ENCODE data around the gene PPP1R3D. TPM values are rescaled to one million over a fixed set of nuclear protein-coding genes. Genes with fewer than 3 reads are reported as not detected.

The PPP1R3D gene
- total RNA-seq, 4 donors from 2014 or later: 5.1 to 8.7 (median 6.8) TPM

- TF ChIP-seq CTCF (IDR thresholded peaks at IDR 0.05; ENCODE audit: low read depth): no peak
Measured at GRCh38 chr20:59888050-59888449, 52.1 kb downstream of the PPP1R3D start.

Other genes with a start within 250 kb of the PPP1R3D start
- gene SYCP2, start 6.7 kb downstream of the PPP1R3D start, total RNA-seq: 1 to 10 TPM; 3.1 to 7.8 (median 3.8) TPM
- gene FAM217B, start 84 bp upstream of the PPP1R3D start, total RNA-seq: 10 to 100 TPM in 1 of 4 donors, 1 to 10 TPM in 3; 5.7 to 10.7 (median 7.9) TPM
- gene CDH26, start 18.1 kb upstream of the PPP1R3D start, total RNA-seq: 1 to 10 TPM; 1.7 to 4.0 (median 3.5) TPM